ENCODE results near the gene PARD6G.

- TF ChIP-seq POLR2AphosphoS5 (IDR thresholded peaks at IDR 0.05; ENCODE audit: borderline replicate concordance, low read depth, low read length) (no peak), EZH2 (IDR thresholded peaks at IDR 0.05) (no peak), FOXP2 (optimal IDR thresholded peaks at IDR 0.05; ENCODE audit: control extremely low read depth, extremely low read length, insufficient read depth) (no peak)
These were observed 139.2 kb downstream of the PARD6G start for GRCh38 chr18:80108121-80108536.
